GM12872 (cell line): ENCODE results near the gene DGKG.

Experiments used
- TF ChIP-seq, protein P1 (sequence below): IDR thresholded peaks from 3 replicates; pipeline ENCODE4 v1.5.1; 2011; ENCODE audit warnings: low read depth, mild to moderate bottlenecking, low read length, moderate library complexity; ENCODE audit not compliant: insufficient read depth

DGKG gene

DNA sequence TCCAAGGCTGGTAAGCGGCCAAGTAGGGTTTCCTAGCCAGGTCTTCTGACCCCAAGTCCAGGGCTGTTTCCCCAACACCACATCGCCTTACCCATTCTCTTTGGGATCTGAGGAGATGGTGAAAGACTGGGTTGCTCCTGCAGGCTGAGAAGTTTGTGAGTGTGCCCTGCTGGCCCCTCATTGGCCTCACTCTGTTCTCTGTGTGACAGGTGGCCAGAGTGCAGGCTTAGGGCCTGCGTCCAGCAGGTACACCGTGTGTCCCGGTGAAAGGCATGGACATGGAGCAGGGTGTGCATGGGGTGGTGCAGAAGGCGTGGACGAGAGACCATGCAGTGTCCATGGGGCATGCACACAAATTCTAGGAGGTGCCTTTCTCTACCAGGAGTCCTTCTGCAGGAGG, 91.3 kb downstream of the DGKG start:
- TF ChIP-seq, protein P1, sequence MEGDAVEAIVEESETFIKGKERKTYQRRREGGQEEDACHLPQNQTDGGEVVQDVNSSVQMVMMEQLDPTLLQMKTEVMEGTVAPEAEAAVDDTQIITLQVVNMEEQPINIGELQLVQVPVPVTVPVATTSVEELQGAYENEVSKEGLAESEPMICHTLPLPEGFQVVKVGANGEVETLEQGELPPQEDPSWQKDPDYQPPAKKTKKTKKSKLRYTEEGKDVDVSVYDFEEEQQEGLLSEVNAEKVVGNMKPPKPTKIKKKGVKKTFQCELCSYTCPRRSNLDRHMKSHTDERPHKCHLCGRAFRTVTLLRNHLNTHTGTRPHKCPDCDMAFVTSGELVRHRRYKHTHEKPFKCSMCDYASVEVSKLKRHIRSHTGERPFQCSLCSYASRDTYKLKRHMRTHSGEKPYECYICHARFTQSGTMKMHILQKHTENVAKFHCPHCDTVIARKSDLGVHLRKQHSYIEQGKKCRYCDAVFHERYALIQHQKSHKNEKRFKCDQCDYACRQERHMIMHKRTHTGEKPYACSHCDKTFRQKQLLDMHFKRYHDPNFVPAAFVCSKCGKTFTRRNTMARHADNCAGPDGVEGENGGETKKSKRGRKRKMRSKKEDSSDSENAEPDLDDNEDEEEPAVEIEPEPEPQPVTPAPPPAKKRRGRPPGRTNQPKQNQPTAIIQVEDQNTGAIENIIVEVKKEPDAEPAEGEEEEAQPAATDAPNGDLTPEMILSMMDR: no peak

DNA sequence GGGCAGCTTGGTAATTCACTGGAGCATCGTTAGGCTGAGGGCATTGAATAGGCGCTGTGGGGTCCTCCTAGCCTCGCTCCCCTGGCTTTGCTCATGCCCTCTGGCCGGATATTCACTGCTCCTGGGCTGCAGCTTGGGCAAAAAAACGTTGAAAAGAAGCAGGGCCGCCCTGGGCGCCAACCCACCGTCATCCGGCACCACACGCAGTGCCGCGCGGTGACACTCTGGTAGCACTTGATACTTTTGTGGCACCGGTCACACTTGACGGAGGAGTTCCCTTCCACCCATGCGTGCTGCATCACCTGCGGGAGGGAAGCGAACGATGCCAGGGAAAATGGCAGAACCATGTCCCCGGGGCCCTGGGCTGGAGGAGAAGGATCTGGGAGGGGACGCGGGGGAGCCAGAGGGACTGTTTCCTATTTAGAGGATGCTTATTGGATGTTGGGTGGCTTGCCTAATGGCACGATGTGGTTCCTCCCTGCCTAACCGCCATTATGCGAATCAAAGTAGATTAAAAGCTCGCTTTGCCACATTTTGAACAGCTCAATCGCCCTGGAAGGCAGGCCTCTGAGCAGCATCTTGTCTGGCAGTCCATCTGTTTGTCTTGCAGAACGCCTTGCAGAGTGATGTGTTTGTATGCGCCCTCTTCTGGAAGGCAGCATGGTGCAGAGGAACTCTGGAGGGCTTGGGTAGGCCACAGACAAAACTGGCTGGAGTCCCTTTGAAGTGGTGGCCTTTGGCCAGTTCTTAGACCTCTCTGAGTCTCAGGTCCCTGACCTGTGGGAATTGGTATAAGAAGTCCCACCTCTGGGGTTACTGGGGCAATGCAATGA, 93.2 kb downstream of the DGKG start:
- TF ChIP-seq, protein P1: peak; percentile 50; the same call in 2 of the 3 replicates

DNA sequence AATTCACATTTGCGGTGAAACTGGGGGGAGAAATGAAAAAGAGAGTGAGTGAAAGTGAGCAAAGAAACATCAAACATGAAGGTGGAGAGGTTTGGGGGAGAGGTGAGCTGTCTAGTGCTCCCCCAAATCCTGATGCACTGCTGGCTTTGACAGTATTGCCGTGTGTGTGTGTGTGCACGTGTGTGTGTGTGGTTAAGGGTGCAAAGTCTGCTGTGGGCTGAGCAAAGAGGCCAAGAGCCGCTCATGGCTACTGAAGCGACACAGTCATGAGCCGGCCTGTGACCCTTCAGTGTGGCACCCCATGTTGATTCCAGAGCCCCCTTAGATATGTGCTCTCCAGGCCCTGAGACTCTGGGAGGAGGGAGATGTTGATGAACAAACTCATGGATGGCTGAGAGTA, 94.3 kb downstream of the DGKG start:
- TF ChIP-seq, protein P1: no peak

DNA sequence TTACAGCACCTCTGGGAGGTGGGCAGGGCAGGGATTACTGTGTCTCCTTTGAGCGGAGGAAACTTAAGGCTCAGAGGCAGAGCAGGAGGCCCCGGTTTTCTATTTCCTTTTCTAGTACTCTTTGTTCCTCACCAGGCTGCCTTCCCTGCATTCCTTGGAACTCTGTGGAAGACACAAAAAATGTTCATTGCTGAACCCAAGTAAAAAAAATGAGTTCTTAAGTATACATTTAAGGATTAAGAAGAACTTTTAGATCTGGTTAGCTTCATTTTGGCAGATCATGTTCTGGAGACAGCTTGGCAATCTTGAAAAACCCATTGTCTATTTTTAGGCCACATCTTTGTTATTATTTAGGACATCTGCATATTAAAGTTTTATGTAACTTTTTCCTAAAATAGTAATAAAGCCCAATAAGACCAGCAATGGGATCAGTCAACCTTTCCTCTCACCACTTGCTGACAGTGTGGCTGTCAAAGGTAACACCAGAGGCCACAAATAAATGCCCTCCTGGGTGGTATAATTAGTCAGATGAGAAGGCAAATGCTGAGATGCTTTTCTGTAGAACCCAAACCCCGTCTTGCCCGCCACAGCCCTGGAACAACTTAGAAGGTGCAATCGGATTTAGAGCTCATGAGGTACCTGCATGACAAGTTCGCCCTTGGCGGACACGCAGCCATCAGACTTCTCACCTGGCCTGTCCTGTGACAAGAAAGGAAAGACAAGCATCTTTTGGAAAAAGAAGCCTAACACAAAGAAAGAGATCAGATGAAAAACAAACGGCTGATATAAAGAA, 97.2 kb downstream of the DGKG start:
- TF ChIP-seq, protein P1: no peak

DNA sequence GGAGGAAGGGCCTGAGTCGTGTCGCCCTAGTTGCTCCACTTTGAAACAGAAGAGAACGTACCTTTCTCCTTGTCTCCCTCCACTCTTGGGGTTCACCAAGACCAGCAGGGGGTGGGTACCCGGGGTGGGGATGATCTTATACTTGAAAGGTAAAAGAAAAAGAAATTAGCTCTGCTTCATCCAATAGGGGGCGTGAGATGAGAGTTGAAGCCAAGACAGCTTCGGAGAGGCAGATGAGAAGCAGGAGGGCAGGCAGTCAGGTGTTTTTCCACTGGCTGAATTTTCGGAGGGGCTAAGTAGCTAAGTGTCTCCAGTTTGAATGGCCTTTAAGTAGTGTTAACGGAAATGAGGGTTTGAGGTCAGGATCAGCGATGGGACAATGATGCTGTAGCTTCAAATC, 100.4 kb downstream of the DGKG start:
- TF ChIP-seq, protein P1: peak; percentile 46; the same call in 1 of the 3 replicates

DNA sequence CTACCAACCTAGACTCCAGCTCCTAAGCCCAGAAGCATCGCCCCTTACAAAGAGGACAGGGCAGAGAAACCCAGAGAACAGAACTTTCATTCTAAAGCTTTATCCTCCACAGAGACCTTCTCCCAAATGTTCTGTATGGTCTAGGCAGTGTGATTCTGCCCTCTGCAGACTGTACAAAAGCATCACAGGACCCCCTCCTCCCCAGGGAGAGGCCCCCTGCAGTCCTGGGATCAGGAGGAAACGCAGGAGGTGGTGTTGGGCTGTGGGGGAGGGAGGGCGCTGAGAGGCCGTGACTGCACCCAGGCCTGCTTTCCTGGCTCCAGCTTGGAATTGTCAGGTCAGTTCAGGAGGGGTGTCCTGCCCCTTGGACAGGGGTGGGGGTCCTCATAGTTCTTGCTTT, 101.3 kb downstream of the DGKG start:
- TF ChIP-seq, protein P1: no peak

DNA sequence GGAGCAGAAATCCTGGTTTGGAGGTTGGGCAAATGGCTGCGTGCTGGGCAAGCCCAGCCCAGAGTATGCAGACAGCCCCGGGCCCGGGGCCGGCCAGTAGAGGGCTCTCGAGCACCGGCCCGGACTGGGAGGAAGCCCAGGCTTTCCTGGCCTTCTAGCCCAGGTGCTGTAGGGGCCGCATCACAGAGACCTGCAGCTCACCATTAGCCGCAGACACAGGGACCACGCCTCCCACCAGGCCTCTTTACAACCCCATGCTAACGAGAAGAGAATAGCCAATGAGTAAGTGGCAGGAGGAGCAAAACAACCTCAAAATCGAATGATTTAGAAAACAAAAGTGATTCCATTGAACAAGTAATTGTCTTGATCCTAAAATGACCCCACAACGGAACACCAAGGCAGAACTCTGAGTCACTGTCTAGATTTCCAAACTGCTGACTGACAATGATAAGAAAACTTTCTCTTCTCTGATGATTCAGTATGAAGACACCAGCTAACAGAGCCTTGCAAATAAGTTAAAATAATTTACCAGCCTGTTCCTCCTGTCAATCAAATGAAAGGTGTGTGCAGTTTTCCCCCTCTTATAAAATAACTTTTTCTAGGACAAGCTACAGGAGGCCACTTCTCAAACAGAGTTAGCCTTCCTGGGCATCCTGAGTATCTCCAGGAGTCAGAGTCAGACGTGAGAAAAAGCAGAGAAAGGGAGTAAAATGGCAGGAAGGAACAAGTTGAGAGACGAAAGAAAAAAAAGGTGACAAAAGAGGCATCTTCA, 102.2 kb downstream of the DGKG start:
- TF ChIP-seq, protein P1: peak; percentile 97
